Fibroblast of lung (primary cell): ENCODE measurements around the gene ARHGDIA. TPM values are rescaled to one million over a fixed set of nuclear protein-coding genes. Genes with fewer than 3 reads are reported as not detected.

Source experiments
- DNase-seq, 2 donors: peaks; one replicate each; pipeline versions ENCODE4 v3.0.0 to v3.0.0-alpha.2; 2010; ENCODE audit warnings: low read depth in 2 of 2
- H2AFZ ChIP-seq: 2 replicates; pipeline ENCODE4 v1.5.1; 2012; ENCODE audit warnings: low read length, control low read depth, inconsistent platforms
- H3K27ac ChIP-seq: 2 replicates; pipeline ENCODE4 v1.5.1; 2011; ENCODE audit warnings: low read length, control low read depth; ENCODE audit not compliant: insufficient read depth
- H3K27me3 ChIP-seq: 2 replicates; pipeline ENCODE4 v1.5.1; 2011; ENCODE audit warnings: mild to moderate bottlenecking, low read length; ENCODE audit not compliant: control insufficient read depth, insufficient read depth
- H3K36me3 ChIP-seq: 2 replicates; pipeline ENCODE4 v1.5.1; 2011; ENCODE audit warnings: low read length; ENCODE audit not compliant: control insufficient read depth, insufficient read depth
- H3K4me1 ChIP-seq: 2 replicates; pipeline ENCODE4 v1.5.1; 2011; ENCODE audit warnings: low read length; ENCODE audit not compliant: control insufficient read depth, insufficient read depth; ENCODE audit errors: extremely low read depth
- H3K4me2 ChIP-seq: 2 replicates; pipeline ENCODE4 v1.5.1; 2011; ENCODE audit warnings: low read length, control low read depth; ENCODE audit not compliant: insufficient read depth; ENCODE audit errors: extremely low read depth
- H3K4me3 ChIP-seq, 4 experiments: fragments of 200-600 bp in 1 of 4; sonication (generic) in 1 of 4; replicated peaks in 1 of 4; 2 replicates each; pipeline ENCODE4 v1.5.1; 2011 to 2016; ENCODE audit warnings: low read length in 4 of 4, low read depth in 3 of 4, mild to moderate bottlenecking in 3 of 4, control low read depth in 2 of 4, inconsistent platforms in 1 of 4, mixed read lengths in 1 of 4; ENCODE audit not compliant: insufficient read depth in 1 of 4; ENCODE audit errors: control extremely low read depth in 1 of 4
- H3K79me2 ChIP-seq: 2 replicates; pipeline ENCODE4 v1.5.1; 2012; ENCODE audit warnings: mild to moderate bottlenecking, low read length, inconsistent platforms; ENCODE audit not compliant: control insufficient read depth, insufficient read depth
- H3K9ac ChIP-seq: 2 replicates; pipeline ENCODE4 v1.5.1; 2011; ENCODE audit warnings: mild to moderate bottlenecking, low read length, control low read depth; ENCODE audit not compliant: insufficient read depth
- H3K9me3 ChIP-seq: 2 replicates; pipeline ENCODE4 v1.5.1; 2012; ENCODE audit warnings: low read depth, low read length; ENCODE audit not compliant: control insufficient read depth, insufficient read depth
- H4K20me1 ChIP-seq: 2 replicates; pipeline ENCODE4 v1.5.1; 2011; ENCODE audit warnings: low read length; ENCODE audit not compliant: control insufficient read depth, insufficient read depth; ENCODE audit errors: extremely low read depth
- CTCF ChIP-seq, 2 donors: IDR thresholded peaks in 1 of 2; conservative IDR thresholded peaks in 1 of 2; 1 replicate in 1 of 2; 2 replicates in 1 of 2; pipeline ENCODE4 v1.5.1; 2011 to 2012; ENCODE audit warnings: low read length in 2 of 2, control low read depth in 1 of 2, inconsistent platforms in 1 of 2, low read depth in 1 of 2, mild to moderate bottlenecking in 1 of 2
- EZH2 ChIP-seq: IDR thresholded peaks from 2 replicates; pipeline ENCODE4 v1.5.1; 2012; ENCODE audit warnings: low read length, control low read depth, mild to moderate bottlenecking; ENCODE audit errors: missing control alignments
- polyA plus RNA-seq, 2 donors: library from polyadenylated mRNA; depleted of rRNA in 1 of 2; stranded (reverse) in 1 of 2; unstranded in 1 of 2; fragments of >200 nt; gene quantifications; 2 replicates each; pipeline ENCODE4 v1.2.1, GENCODE V29; 2011 to 2012; ENCODE audit warnings: missing spikeins in 1 of 2
- total RNA-seq: library from RNA; depleted of rRNA; stranded (reverse); fragments of >200 nt; gene quantifications from 2 replicates; pipeline ENCODE4 v1.2.1, GENCODE V29; 2014

The ARHGDIA gene
- total and polyA plus RNA-seq, 2 donors (not counting 1 experiment from before 2014, with no cell fraction given) = 95.0 to 164 TPM

GRCh38 chr17:81911969-81912368 lies 40.8 kb upstream of the ARHGDIA start:
- Histone ChIP-seq H3K9ac (no peak overlapping the region), H3K27ac (no peak overlapping the region), H3K79me2 (peaks cover 17% of the 10 kb centered on the region), H3K36me3 (peaks cover 41% of the 10 kb centered on the region), H3K9me3 (no peaks in the 10 kb centered on the region), H3K4me2 (no peak overlapping the region), H3K4me1 (peaks cover 10% of the 10 kb centered on the region), H4K20me1 (no peaks in the 10 kb centered on the region), H2AFZ (no peak overlapping the region), H3K27me3 (no peaks in the 10 kb centered on the region), H3K4me3 (no peak overlapping the region)
- DNase-seq = no peak
- TF ChIP-seq CTCF (conservative IDR thresholded peaks at IDR 0.05 in 1 of 2, IDR thresholded peaks at IDR 0.05 in 1 of 2; ENCODE audit: low read depth in 1 of 2, low read length in 2 of 2) = no peak

DNA sequence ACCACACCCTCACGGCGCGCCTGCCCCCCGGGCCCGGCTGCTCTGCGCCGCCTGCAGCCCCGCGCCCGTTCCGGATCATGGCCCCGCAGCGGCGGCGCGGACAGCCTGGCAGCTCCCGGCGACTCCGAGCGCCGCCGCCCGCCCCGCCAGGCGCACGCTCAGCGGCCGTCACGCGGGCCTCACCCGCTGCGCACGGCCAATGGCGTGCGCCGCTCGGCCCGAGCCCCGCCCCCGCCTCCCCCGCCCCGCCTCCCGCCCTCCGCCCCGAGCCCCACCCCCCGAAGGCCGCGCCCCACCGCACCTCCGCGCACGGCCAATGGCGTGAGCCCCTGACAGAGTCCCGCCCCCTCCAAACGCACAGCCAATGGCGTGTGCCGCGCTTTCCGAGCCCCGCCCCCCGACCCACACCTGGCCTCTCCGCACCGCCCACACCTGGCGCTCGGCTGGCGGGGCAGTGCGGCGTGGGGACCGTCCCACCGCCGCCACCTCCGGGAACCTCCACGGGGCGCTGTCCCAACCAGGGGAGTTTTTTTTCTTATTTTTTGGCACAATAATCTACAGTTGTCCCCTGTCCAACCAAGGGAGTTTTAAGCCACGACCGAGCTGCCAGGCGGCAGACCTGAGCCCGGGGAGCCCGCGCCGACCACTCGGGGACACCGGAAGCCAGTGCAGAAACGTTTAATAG lies 40.3 kb upstream of the ARHGDIA start, which contains the start of gene PCYT2:
PCYT2 (minus strand) TSS at position 123 of the 685 bp plus-strand sequence; CDS start at position 79, 44 bp downstream.
- peak within 1 kb of the TSS; percentile 32 for H3K27ac ChIP-seq
- no peak within 1 kb of the TSS for H2AFZ ChIP-seq
- H3K4me3 ChIP-seq = peak within 1 kb of the TSS; percentile 70 to 85 (median 84)
- H3K9ac ChIP-seq = peak within 1 kb of the TSS; percentile 72
- H3K4me1 ChIP-seq = peaks cover 5% of the 10 kb centered on the region
- H4K20me1 ChIP-seq = no peaks in the 10 kb centered on the region
- H3K36me3 ChIP-seq = peaks cover 42% of the 10 kb centered on the region
- TF ChIP-seq CTCF (conservative IDR thresholded peaks at IDR 0.05 in 1 of 2, IDR thresholded peaks at IDR 0.05 in 1 of 2; ENCODE audit: low read depth in 1 of 2, low read length in 2 of 2) (no peak), EZH2 (no peak)
- DNase-seq = peak; percentile 74 to 83
- H3K79me2 ChIP-seq = peaks cover 12% of the 10 kb centered on the region
- peak within 1 kb of the TSS; percentile 93 for H3K4me2 ChIP-seq
- H3K27me3 ChIP-seq = no peaks in the 10 kb centered on the region
- no peaks in the 10 kb centered on the region for H3K9me3 ChIP-seq

DNA sequence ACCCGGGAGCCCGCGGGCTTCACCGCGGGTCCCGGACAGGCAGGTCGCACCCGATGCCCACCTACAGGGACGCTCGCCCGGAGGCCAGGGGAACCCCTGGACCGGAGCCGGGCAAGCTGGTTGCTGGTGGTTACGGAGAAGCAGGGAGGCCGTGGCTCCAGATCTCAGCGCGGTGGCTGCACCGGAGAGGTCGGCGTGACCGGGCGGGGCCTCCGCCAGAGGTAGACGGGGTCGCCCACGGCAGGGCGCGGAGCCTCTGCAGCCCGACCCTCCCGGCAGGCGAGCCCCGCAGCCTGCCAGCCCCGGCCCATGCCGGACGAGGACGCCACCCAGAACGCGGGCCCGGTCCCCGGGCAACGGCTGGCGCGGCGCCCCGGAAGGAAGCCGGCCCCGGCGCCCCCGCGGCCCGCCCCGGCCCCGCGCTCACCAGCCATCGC lies 39.7 kb upstream of the ARHGDIA start:
- no peaks in the 10 kb centered on the region for H4K20me1 ChIP-seq
- peak overlapping the region; percentile 72 for H3K9ac ChIP-seq

More for the DNA sequence above, 39.7 kb upstream of the ARHGDIA start:
- Histone ChIP-seq H3K79me2 (peaks cover 10% of the 10 kb centered on the region), H3K27me3 (no peaks in the 10 kb centered on the region), H3K4me3 (peak overlapping the region; percentile 70 to 85 (median 84)), H3K4me2 (peak overlapping the region; percentile 93), H3K4me1 (peaks cover 5% of the 10 kb centered on the region), H3K9me3 (no peaks in the 10 kb centered on the region), H2AFZ (no peak overlapping the region), H3K36me3 (peaks cover 45% of the 10 kb centered on the region), H3K27ac (peak overlapping the region; percentile 32)
- TF ChIP-seq EZH2 (no peak), CTCF (conservative IDR thresholded peaks at IDR 0.05 in 1 of 2, IDR thresholded peaks at IDR 0.05 in 1 of 2; ENCODE audit: low read depth in 1 of 2, low read length in 2 of 2) (no peak)
- DNase-seq = no peak
